Measurements from ENCODE around the gene IL1R1. TPM values are rescaled to one million over a fixed set of nuclear protein-coding genes. Genes with fewer than 3 reads are reported as not detected.

Gene IL1R1
- total and polyA plus RNA-seq, 2 of the 4 experiments (the other 2 are of a cell fraction), result 6.5 to 13.8 TPM

GRCh38 chr2:102117472-102117858 is 25.1 kb upstream of the IL1R1 start:
- peaks cover 4% of the 10 kb centered on the region for H3K36me3 ChIP-seq (ENCODE audit: control insufficient read depth, insufficient read depth, low read length)
- CTCF ChIA-PET, result interaction anchor here (1.5 kb wide), 1 partner anchor 97 kb away, joined by 3 read pairs; no protein-coding TSS in a partner anchor
- peak overlapping the region; percentile 30; the same call in 1 of the 2 replicates for H2BK20ac ChIP-seq (ENCODE audit: low read depth, low read length)
- in situ Hi-C loops (cut with MboI; ENCODE audit: low sequenced_read_pairs) (no loop called here), dilution Hi-C loops (cut with HindIII; ENCODE audit: low sequenced_read_pairs, unreplicated experiment) (no loop called here), intact Hi-C loops (cut with micrococcal nuclease) (no loop called here)
- ATAC-seq (ENCODE audit: low read depth) (no peak), DNase-seq (peak; percentile 56)
- H4K5ac ChIP-seq (ENCODE audit: low read depth, low read length), result peak overlapping the region; percentile 71
- H3K9me3 ChIP-seq (ENCODE audit: control insufficient read depth, insufficient read depth, low read length), result no peaks in the 10 kb centered on the region
- H4K91ac ChIP-seq (ENCODE audit: insufficient read depth, low read depth, low read length), result peak overlapping the region; percentile 19; the same call in 1 of the 2 replicates
- peak overlapping the region; percentile 63; the same call in 1 of the 2 replicates for H2BK120ac ChIP-seq (ENCODE audit: low read depth, low read length)
- H3K18ac ChIP-seq (ENCODE audit: low read depth, low read length), result peak overlapping the region; percentile 36; the same call in 1 of the 2 replicates
- H4K20me1 ChIP-seq (ENCODE audit: insufficient read depth, low read length), result no peaks in the 10 kb centered on the region
- no peak overlapping the region for H2AK9ac ChIP-seq (replicated peaks; ENCODE audit: low read depth, low read length, poor library complexity)
- no peak overlapping the region for H3K9ac ChIP-seq (ENCODE audit: low read depth, low read length)
- peak overlapping the region; percentile 83 for H3K23ac ChIP-seq (ENCODE audit: low read depth, low read length)
- POLR2A ChIA-PET (ENCODE audit: unreplicated experiment), result interaction anchor here (0.6 kb wide), 1 partner anchor 922 kb away, joined by 3 read pairs; no protein-coding TSS in a partner anchor
- H3K4ac ChIP-seq (ENCODE audit: low read depth, low read length), result peak overlapping the region; percentile 75; the same call in 1 of the 2 replicates
- peak overlapping the region; percentile 77; the same call in 1 of the 2 replicates for H3K27ac ChIP-seq (ENCODE audit: insufficient read depth, low read length)
- peaks cover 15 to 41% of the 10 kb centered on the region in 2 experiments; a peak in 3 of 4 replicates for H3K79me1 ChIP-seq (ENCODE audit: low read depth in 1 of 2, low read length in 2 of 2)
- peak overlapping the region; percentile 43 for H2BK5ac ChIP-seq (ENCODE audit: low read depth, low read length, poor library complexity, severe bottlenecking)
- peak overlapping the region; percentile 26; the same call in 1 of the 2 replicates for H3K56ac ChIP-seq (ENCODE audit: extremely low read depth, insufficient read depth, low read length)
- peaks cover 23% of the 10 kb centered on the region for H3K9me1 ChIP-seq (ENCODE audit: insufficient read depth, low read length)
- peak overlapping the region; percentile 81; the same call in 1 of the 2 replicates for H3K14ac ChIP-seq (replicated peaks; ENCODE audit: low read depth, low read length)
- WGBS, 2 experiments (ENCODE audit: extremely low coverage in 2 of 2, insufficient read length in 1 of 2), result 25% methylated on average over 4 of the region's 6 CpGs; no CpG with 5 or more reads in 1 of the 2 experiments
- no TSS peak for BruUV-seq (replicated peaks)
- H2BK15ac ChIP-seq (ENCODE audit: low read depth, low read length), result peak overlapping the region; percentile 96; the same call in 2 of the 3 replicates
- H3K4me1 ChIP-seq (ENCODE audit: control insufficient read depth, insufficient read depth, low read length), result peaks cover 31% of the 10 kb centered on the region
- no peaks in the 10 kb centered on the region for H3K27me3 ChIP-seq (ENCODE audit: control insufficient read depth, insufficient read depth, low read length)
- H4K8ac ChIP-seq (ENCODE audit: low read depth in 2 of 2, low read length in 2 of 2), result peak overlapping the region; percentile 40 to 41; a peak in 2 of 4 replicates
- H3K4me3 ChIP-seq (ENCODE audit: insufficient read depth, low read depth, low read length), result no peak overlapping the region
- no peak for TF ChIP-seq USF2 (IDR thresholded peaks at IDR 0.05; ENCODE audit: low read depth, low read length)
- TF ChIP-seq RCOR1 (IDR thresholded peaks at IDR 0.05; ENCODE audit: insufficient replicate concordance, low read length), result no peak
- TF ChIP-seq CTCF (conservative IDR thresholded peaks at IDR 0.05; ENCODE audit: low read depth, low read length), result no peak
- no peak for TF ChIP-seq BHLHE40 (IDR thresholded peaks at IDR 0.05; ENCODE audit: low read depth, low read length)
- peak overlapping the region; percentile 25 for H3K4me2 ChIP-seq (ENCODE audit: low read depth, low read length)
- no peak overlapping the region; the same call in 1 of the 2 replicates for H2AK5ac ChIP-seq (ENCODE audit: low read depth, low read length)
- no peak overlapping the region for H2AFZ ChIP-seq (replicated peaks; ENCODE audit: low read length, poor library complexity)

All from IMR-90 (cell line).